GM18517 (cell line): ENCODE data around the gene BICRAL.
"Not testable (repeated sequence)": the region's sequence is repeated elsewhere in the genome, so short reads cannot be mapped to it uniquely, and the experiment has no call there.

Experiments used
- ATAC-seq: cut with Tn5 transposase; IDR thresholded peaks from one replicate; pipeline ENCODE4 v1.9.1; 2021; ENCODE audit warnings: mild to moderate bottlenecking, moderate library complexity; ENCODE audit not compliant: unreplicated experiment

The BICRAL gene, protein sequence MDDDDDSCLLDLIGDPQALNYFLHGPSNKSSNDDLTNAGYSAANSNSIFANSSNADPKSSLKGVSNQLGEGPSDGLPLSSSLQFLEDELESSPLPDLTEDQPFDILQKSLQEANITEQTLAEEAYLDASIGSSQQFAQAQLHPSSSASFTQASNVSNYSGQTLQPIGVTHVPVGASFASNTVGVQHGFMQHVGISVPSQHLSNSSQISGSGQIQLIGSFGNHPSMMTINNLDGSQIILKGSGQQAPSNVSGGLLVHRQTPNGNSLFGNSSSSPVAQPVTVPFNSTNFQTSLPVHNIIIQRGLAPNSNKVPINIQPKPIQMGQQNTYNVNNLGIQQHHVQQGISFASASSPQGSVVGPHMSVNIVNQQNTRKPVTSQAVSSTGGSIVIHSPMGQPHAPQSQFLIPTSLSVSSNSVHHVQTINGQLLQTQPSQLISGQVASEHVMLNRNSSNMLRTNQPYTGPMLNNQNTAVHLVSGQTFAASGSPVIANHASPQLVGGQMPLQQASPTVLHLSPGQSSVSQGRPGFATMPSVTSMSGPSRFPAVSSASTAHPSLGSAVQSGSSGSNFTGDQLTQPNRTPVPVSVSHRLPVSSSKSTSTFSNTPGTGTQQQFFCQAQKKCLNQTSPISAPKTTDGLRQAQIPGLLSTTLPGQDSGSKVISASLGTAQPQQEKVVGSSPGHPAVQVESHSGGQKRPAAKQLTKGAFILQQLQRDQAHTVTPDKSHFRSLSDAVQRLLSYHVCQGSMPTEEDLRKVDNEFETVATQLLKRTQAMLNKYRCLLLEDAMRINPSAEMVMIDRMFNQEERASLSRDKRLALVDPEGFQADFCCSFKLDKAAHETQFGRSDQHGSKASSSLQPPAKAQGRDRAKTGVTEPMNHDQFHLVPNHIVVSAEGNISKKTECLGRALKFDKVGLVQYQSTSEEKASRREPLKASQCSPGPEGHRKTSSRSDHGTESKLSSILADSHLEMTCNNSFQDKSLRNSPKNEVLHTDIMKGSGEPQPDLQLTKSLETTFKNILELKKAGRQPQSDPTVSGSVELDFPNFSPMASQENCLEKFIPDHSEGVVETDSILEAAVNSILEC

DNA sequence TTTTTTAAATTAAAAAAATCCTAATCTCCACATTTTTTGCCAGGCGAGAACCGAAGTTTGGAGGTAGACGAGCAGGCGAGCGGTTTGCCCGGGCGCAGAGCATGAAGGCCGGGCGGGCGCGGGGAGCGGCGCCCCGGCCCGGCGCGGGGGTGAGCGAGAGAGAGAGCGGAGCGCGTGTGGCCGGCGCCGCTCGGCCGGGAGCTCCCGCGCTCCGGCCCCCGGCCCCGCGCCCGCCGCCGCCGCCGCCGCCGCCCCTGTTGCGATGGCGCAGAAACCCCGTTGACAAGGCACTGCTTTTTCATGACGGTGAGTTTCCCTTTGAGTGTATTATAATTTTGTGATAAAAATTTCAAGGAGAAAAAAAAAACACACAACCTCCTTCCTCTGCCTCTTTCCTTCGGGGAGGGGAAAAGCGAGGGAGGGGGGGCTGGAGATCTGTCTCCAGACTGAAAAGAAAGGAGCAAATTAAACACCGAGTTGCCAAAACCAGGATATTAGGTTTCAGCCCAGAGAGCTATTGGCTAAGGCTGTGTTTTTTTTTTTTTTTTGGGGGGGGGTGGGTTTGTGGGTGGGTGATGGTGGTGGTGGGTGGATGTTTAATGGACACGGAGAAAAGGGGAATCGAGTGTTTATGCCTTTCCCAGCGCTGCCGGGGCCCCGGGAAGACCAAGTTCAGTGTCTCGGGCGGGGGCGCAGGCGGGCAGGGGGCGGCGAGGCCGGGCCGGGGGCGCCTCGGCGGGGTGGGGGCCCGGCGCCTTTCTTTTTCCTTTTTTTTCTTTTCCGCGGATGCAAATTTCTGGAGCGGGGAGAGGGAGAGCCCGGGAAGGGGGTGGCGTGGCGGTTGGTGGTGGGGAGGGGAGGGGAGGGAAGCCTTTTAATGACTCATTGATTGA, at the start of gene BICRAL:
Gene BICRAL, plus strand, starts transcription at position 257 of the 893 bp plus-strand sequence. CDS start 39,971 bp downstream, outside the sequence.
- no peak for ATAC-seq

DNA sequence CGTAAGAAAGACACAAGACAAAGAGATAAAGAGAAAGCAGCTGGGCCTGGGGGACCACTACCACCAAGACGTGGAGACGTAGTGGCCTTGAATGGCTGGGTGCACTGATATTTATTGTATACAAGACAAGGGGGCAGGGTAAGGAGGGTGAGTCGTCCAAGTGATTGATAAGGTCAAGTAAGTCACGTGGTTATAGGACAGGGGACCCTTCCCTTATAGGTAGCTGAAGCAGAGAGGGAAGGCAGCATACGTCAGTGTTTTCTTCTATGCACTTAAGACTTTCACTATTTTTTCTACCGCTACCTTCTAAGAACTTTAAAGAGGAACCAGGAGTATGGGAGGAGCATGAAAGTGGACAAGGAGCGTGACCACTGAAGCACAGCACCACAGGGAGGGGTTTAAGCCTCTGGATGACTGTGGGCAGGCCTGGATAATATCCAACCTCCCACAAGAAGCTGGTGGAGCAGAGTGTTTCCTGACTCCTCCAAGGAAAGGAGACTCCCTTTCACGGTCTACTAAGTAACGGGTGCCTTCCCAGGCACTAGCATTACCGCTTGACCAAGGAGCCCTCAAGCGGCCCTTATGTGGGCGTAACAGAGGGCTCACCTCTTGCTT, 47.9 kb upstream of the BICRAL start:
- ATAC-seq: not testable (repeated sequence)

DNA sequence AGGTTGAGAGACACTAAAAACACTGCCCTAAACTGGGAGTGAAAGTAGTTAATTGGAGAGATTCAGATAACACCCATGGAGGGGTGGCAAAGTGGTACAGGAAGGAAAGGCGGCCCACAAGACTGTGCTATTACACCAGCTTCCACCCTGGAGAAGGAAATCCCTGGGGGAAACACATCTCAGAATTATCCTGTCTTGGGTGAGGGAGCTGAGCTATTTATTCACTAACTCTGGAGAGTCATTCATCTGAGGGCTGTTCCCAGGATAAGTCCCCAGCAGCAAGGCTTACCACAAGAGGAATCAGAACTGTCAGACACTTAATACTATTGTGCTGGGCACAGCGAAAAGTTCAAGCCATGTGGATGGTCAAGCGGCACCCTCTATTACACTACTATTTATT, 45.9 kb upstream of the BICRAL start:
- no peak for ATAC-seq

DNA sequence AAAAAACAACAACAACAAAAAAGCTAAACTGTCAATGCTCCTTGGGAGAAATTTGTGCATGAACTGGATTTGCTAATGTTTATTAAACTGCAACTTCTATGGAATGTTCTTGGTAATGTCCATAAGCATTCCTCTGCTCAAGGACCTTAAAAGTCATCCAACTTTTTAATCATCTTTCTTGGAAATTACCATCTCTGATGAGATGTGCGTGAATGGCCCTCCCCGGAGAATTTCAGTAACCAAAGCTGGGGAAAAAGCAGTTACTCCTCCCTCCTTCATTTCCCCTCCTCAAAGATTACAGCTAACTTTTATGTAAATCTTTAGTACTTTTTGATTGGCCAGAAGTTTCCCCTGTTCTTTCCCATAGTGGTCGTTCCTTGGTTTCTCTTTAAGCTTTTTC, 41.1 kb upstream of the BICRAL start:
- no peak for ATAC-seq

DNA sequence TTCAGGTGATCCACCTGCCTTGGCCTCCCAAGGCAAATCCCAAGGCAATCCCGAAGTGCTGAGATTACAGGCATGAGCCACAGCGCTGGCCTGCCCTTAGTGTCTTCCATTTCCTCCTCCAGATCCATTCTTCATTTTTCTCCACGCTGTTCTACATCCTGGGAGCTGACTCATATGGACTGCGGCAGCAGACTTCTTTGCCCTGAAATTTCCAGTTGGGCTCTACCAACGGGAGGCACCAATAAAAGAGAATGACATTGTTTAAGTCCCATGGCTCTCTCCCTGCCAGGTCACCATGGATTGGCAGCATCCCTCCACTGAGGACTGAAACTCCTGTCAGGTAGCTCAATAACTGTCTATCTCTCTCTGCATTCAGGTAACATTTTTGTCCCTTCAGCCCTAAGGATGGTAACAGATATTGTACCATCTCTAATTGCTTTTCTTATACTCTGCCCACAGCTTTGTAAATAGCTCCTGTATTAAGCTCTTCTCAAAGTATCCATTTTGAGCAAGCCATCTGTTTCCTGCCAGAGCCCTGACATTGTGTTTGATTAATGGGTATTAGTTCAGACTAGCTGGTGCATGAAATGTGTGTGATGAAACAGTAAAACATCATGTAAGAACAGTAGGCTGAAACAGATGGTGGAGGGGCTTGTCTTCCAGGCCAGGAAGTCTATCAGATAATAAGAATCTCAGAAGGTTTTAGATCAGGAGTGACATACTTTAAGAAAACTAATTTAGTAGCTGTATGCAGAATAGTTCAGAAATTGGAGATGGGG, 39.5 kb upstream of the BICRAL start:
- no peak for ATAC-seq

DNA sequence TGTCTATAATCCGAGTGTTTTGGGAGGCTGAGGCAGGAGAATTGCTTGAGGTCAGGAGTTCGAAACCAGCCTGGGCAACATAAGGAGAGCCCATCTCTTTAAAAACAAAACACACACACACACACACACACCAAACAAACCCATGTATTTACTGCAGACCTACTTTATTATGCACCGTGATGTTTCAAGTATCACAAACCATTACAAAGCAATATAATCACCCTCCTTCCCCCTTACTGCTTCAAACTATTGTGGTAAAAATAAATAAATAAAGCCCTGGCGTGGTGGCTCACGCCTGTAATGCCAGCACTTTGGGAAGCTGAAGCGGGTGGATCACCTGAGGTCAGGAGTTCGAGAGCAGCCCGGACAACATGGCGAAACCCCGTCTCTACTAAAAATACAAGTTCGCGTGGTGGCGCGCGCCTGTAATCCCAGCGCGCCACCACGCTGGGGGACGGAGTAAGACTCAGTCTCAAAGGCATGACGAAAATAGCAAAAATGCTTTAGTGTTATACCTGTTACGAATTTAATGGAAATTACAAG, 37.4 kb upstream of the BICRAL start:
- no peak for ATAC-seq

DNA sequence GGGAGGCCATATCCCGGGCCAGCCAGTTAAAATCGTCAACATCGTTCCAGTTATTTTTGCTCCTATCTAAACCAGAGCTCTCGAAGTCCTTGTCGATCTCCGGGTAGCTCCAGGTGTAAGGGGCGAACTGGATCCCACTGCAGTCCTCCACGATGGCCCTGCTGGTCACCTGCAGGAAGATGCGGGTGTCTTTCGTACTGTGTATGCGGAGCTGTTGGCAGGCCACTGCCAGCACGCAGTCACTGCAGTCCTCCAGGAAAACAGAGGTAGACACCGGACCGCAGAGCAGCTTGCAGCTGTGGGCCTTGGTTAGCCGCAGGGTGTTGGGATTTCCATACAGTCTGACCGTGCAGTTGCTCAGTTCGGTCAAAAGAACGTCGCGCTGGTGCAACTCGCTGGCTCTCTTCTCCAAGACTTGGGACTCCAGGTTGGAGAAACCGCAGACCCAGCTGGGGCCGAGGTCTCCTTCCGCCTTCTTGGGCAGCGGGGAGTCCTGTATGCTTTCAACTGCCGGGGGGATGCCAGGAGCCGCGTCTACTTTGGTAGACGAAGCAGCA, 36.7 kb upstream of the BICRAL start:
- ATAC-seq: no peak

DNA sequence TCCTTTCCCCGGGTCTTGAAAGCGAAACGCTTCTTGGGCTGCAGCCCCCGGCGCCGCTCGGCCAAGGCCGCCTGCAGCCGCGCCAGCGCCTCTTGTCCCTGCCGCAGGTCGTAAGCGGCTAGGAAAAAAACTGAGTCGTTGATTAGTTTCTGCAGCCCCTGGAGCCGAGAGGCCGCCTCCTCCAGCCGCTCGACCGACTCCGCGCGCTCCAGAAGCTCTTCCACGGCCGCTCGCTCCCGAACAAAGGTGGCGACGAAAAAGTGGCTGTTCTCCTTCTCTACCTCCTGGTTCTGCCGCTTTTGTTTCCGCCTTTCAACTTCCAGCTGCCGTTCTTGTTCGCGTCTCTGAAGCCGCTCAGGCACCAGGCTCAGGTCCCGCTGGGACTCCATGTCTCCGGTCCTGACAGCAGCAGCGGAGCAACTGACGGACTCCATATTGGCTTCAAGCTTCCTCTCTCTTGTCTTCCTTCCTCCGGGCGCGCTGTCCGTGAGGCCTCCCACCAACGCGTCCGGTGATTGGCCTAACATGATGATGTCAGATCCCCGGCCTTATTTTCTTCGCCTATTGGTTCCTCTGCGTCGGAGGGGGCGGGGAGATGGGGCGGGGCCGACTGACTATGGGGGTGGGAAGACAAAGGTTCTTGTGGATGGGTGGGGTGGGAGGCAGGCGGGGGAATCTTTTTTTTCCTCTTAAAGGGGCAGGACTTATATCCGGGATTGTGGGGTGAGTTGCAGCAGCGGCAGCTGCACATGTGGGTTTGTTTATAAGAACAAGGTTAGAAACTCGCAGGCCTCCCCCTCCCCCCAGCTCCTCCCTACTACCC, 36.0 kb upstream of the BICRAL start, which contains the start of gene TBCC:
Gene TBCC, minus strand, starts transcription at position 464 of the 823 bp plus-strand sequence. Its CDS starts 30 bp downstream, at position 434.
- ATAC-seq: peak; percentile 66

DNA sequence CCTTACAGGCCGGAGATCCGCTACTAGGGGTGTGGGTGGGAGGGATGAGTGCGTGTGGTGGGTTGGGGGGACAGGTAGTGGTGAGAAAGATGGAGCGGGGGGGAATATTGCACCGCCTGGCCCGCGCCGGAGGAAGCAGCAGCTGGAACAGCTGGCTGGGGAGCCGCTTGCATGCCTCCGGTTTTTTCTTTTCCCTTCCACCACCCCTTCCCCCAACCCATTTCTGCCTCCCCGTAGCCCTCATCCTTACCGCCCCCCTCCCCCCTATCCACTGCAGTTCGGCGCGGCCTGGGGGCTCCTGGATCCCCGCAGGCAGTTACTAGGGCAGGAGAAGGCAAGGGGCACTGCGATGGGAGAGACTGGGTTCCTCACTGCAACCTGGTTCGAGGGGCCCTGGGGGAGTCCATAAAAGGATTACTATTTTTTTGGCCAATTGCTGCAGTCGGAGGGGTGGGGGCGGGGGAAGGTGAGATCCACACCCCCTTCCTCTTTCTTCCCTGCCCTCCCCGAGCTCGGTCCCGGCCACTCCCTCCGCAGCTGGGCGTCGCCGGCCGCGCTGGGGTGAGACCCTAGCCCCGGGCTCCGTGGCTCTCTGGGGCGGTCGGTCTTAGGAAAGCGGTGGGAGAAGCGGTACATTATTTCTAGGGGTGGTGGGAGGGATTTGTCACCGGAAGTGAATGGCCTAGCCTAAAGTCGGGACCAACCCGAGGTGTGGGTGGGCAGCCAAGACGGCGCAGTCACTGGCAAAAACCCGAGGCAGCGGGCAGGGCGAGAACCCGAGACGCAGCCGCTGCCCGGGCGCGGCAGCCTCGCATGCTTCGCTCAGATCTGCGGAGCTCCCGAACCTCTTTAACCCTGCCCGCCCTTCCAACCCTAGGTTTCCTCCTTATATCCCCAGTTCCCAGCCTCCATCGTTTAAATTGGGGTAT, 35.1 kb upstream of the BICRAL start:
- ATAC-seq: peak; percentile 51

DNA sequence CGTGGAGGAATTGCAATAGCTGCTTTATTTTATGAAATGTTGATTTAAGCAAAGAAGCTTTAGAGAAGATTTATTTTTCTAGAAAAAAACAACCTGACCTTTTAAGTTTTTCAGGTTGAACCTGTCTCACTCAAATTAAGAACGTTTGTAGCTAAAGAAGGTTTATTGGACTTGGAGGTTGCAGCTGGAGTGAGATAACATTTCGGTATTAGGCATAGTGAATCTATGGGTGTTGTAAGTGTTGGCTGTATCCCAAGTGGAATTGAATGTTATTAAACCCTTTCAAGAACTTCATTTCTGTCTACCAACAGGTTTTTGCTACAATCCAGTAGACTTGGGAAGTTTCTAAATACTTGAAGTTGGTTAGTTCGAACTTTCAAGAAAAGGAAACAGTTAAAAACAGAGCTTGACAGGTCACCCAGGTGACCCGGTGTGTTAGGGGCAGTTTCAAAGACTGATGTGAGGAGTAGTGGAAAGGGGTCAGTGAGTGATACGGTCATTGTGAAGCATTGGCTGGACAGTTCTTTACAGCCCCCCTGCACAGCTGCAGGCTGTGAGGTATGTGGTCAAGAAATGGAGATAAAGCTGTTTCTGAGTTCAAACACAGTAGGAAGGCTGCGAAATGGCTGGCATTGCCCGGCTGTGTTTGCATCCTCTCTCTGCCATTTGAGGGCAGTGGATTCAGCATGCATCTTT, 33.5 kb upstream of the BICRAL start:
- ATAC-seq: no peak

DNA sequence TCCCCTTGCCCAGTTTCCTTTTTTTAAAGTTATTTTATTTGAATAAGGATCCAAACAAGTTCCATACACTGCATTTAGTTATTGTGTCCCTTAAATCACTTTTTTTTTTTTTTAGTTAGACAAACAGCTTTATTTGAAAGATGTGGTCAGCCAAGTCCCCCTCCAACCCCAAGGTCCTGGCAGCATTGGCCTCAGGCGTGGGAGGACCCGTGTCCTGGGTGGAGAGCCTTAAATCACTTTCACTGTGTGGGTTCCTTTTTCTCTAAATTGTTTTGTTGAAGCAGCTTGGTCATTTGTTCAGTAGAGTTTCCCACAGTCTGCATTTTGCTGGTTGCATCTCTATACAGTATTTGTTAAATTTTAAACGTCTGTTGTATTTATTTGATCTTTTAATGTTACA, 30.8 kb upstream of the BICRAL start:
- no peak for ATAC-seq

DNA sequence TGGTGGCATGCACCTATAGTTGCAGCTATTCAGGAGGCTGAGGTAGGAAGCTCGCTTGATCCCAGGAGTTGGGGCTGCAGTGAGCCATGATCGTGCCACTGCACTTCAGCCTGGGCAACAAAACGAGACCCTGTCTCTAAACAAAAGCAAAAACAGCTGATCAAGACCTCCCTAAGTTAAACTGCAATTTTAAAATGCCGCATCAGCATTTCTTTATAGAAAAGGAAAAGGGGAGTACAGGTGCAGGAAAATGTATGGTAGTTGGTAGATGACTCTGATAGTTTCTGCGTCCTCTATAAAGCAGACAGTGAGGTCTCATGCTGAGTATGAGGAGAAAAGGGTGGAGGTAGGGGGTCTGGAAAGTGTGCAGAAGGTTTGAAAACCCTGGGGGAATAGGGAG, 27.1 kb upstream of the BICRAL start:
- ATAC-seq: no peak

DNA sequence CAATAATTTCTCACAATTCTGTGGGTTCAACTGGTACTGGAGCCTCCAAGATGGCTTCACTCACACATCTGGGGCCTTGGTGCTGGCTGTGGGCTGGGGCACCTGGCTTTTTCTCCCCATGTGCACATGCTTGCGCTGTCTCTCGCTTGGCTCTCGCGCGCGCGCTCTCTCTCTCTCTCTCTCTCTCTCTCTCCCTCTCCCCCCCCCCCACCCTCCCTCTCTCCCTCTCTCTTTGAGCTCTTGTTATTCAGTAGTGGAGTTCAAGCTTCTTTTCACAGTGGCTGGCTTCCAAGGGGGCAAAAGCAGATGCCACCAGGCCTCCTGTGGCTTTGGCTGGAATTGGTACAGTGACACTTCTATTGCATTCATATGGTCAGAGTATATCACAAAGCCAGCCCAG, 25.1 kb upstream of the BICRAL start:
- no peak for ATAC-seq

DNA sequence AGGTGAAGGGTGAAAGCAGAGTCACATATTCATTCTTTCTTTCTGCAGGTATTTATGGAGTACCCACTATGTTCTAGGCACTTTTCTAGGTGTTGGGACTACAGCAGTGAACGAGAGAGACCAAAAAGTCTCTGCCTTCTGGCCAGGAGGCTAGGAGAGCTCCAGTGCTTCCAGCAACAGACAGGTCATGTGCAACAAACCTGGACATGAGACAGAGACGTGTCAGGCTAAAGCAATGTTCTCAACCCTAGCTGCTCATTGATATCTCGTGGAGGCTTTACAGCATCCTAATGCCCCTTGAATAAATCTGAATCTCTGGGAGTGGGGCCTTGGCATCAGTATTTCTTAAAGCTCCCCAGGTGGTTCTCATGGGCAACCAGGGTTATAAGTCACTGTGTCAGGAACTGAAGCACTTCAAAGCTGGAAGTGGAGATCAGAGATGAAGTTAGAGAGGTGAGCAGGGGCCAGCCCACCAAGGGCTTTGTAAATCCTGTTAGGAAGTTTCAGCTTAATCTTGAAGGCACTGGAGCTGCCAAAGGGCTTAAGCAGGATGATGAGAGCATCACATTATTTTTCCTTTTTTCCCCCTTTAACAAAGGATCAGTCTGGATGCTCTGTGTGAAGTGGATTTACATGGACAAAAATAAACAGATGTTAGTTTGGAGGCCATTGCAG, 23.0 kb upstream of the BICRAL start:
- ATAC-seq: no peak

DNA sequence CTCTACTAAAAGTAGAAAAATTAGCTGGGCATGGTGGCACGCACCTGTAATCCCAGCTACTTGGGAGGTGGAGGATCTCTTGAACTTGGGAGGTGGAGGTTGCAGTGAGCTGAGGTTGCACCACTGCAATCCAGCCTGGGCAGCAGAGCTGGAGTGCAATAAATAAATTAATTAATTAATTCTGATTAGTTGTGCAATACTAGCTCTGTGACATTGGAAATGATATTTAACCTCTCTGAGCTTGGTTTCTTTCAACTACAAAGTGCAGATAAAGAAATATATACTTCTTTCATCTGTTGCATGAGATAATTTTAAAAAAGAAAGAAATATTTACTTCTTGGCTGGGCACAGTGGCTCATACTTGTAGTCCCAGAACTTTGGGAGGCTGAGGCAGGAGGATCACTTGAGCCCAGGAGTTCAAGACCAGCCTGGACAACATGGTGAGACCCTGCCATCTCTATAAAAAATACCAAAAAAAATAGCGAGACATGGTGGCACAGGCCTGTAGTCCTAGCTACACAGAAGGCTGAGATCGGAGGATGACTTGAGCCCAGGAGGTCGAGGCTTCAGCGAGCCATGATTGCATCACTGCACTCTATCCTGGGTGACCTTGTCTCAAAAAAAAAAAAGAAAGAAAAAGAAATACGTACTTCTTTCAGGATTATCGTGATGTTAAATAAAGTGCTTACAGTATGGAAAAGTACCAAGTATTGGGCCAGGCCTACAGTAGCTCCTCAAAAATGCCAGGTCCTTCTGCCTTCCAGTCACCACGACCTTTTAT, 20.4 kb upstream of the BICRAL start:
- no peak for ATAC-seq
